ENCODE measurements around the gene FOXO6.

DNA sequence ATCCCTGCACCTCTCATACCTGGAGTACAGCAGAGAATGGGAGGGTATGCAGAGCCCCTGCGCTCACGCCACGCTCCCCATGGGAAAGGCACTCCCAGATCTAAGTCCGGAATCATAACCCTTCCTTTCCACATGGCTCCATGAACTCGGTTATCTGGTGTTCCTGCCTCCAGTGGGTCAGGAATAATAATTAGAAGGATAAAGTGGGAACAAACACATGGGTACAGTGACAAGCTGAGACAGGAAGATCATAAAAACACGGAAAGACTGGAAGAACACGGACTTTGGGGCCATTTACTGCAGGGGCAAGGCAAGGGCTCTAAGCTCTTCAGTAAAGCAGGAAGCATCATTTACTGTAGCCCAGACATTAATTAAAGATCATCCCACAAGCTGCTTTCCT is 48.6 kb downstream of the FOXO6 start:
- no peak for TF ChIP-seq ZC3H10 (CRISPR knock-in tag; IDR thresholded peaks at IDR 0.05)
- TF ChIP-seq RARB (CRISPR knock-in tag; IDR thresholded peaks at IDR 0.05): no peak
- no peak for TF ChIP-seq OSR1 (CRISPR knock-in tag; IDR thresholded peaks at IDR 0.05)
- TF ChIP-seq, protein P1, sequence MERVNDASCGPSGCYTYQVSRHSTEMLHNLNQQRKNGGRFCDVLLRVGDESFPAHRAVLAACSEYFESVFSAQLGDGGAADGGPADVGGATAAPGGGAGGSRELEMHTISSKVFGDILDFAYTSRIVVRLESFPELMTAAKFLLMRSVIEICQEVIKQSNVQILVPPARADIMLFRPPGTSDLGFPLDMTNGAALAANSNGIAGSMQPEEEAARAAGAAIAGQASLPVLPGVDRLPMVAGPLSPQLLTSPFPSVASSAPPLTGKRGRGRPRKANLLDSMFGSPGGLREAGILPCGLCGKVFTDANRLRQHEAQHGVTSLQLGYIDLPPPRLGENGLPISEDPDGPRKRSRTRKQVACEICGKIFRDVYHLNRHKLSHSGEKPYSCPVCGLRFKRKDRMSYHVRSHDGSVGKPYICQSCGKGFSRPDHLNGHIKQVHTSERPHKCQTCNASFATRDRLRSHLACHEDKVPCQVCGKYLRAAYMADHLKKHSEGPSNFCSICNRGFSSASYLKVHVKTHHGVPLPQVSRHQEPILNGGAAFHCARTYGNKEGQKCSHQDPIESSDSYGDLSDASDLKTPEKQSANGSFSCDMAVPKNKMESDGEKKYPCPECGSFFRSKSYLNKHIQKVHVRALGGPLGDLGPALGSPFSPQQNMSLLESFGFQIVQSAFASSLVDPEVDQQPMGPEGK (CRISPR knock-in tag; IDR thresholded peaks at IDR 0.05; ENCODE audit: borderline replicate concordance): no peak
